Subcutaneous abdominal adipose tissue (tissue), 5 donors: Measurements from ENCODE around the gene ZNF304.

Experiments
- H3K27ac ChIP-seq: one replicate; pipeline ENCODE4 v1.7.0; 2013; ENCODE audit warnings: low read depth, mild to moderate bottlenecking, inconsistent platforms, low read length, moderate library complexity
- H3K27me3 ChIP-seq, 5 donors: one replicate each; pipeline ENCODE4 v1.7.0; 2013; ENCODE audit warnings: low read length in 5 of 5, inconsistent platforms in 1 of 5; ENCODE audit not compliant: control insufficient read depth in 5 of 5, insufficient read depth in 4 of 5
- H3K36me3 ChIP-seq, 5 donors: one replicate each; pipeline ENCODE4 v1.7.0; 2013; ENCODE audit warnings: low read length in 5 of 5; ENCODE audit not compliant: control insufficient read depth in 5 of 5, insufficient read depth in 5 of 5
- H3K4me1 ChIP-seq, 5 donors: one replicate each; pipeline ENCODE4 v1.7.0; 2013; ENCODE audit warnings: low read length in 5 of 5, mild to moderate bottlenecking in 3 of 5, moderate library complexity in 1 of 5; ENCODE audit not compliant: control insufficient read depth in 5 of 5, insufficient read depth in 5 of 5
- H3K4me3 ChIP-seq, 5 donors: one replicate each; pipeline ENCODE4 v1.7.0; 2013; ENCODE audit warnings: low read length in 5 of 5, low read depth in 1 of 5
- H3K9ac ChIP-seq, 5 donors: one replicate each; pipeline ENCODE4 v1.7.0; 2013; ENCODE audit warnings: low read length in 5 of 5, mild to moderate bottlenecking in 4 of 5, moderate library complexity in 3 of 5
- H3K9me3 ChIP-seq, 5 donors: one replicate each; pipeline ENCODE4 v1.7.0; 2013; ENCODE audit warnings: low read length in 5 of 5; ENCODE audit not compliant: control insufficient read depth in 5 of 5
- donor health status: healthy.
- donor health status: healthy.
- donor health status: healthy.
- donor health status: healthy.
- donor health status: healthy.

Gene ZNF304

GRCh38 chr19:57351867-57352266 is 796 bp downstream of the ZNF304 start:
- peak overlapping the region; percentile 87 to 100 (median 97) for H3K4me3 ChIP-seq
- peaks cover 2 to 35% (median 25%) of the 10 kb centered on the region in 5 donors for H3K9me3 ChIP-seq
- H3K27me3 ChIP-seq: no peaks in the 10 kb centered on the region
- H3K36me3 ChIP-seq: peaks cover 11 to 40% (median 35%) of the 10 kb centered on the region in 5 donors
- H3K4me1 ChIP-seq: peaks cover 3 to 29% (median 27%) of the 10 kb centered on the region in 5 donors
- H3K9ac ChIP-seq: peak overlapping the region; percentile 16 to 99 (median 95)
- H3K27ac ChIP-seq: peak overlapping the region; percentile 62

GRCh38 chr19:57355916-57356315 is 4.8 kb downstream of the ZNF304 start:
- H3K9ac ChIP-seq: no peak overlapping the region
- peaks cover 0 to 5% (median 0%) of the 10 kb centered on the region in 5 donors for H3K27me3 ChIP-seq
- H3K4me1 ChIP-seq: peaks cover 11 to 23% (median 21%) of the 10 kb centered on the region in 5 donors
- H3K27ac ChIP-seq: no peak overlapping the region
- H3K9me3 ChIP-seq: peaks cover 5 to 57% (median 38%) of the 10 kb centered on the region in 5 donors
- H3K4me3 ChIP-seq: peak overlapping the region in 3 of 5 donors; percentile 30 to 32 (median 32)
- H3K36me3 ChIP-seq: peaks cover 23 to 64% (median 55%) of the 10 kb centered on the region in 5 donors

- H3K4me3 ChIP-seq: peak overlapping the region in 3 of 5 donors; percentile 8 to 36 (median 9)
- H3K27ac ChIP-seq: no peak overlapping the region
- peaks cover 8 to 15% (median 9%) of the 10 kb centered on the region in 5 donors for H3K4me1 ChIP-seq
- H3K36me3 ChIP-seq: peaks cover 23 to 64% (median 55%) of the 10 kb centered on the region in 5 donors
- peaks cover 5 to 60% (median 38%) of the 10 kb centered on the region in 5 donors for H3K9me3 ChIP-seq
- H3K27me3 ChIP-seq: peaks cover 0 to 5% (median 0%) of the 10 kb centered on the region in 5 donors
- peak overlapping the region in 1 of 5 donors; percentile 69 for H3K9ac ChIP-seq
Observed at GRCh38 chr19:57357406-57357805, 6.3 kb downstream of the ZNF304 start.

GRCh38 chr19:57359300-57359699 is 8.2 kb downstream of the ZNF304 start:
- H3K27ac ChIP-seq: no peak overlapping the region

GRCh38 chr19:57362419-57362818 is 11.3 kb downstream of the ZNF304 start:
- peaks cover 4 to 17% (median 16%) of the 10 kb centered on the region in 5 donors for H3K4me1 ChIP-seq
- H3K4me3 ChIP-seq: peak overlapping the region; percentile 70 to 92 (median 82)
- H3K9me3 ChIP-seq: peaks cover 3 to 21% (median 10%) of the 10 kb centered on the region in 5 donors
- peak overlapping the region in 4 of 5 donors; percentile 13 to 80 (median 41) for H3K9ac ChIP-seq
- peak overlapping the region; percentile 57 for H3K27ac ChIP-seq
- H3K36me3 ChIP-seq: peaks cover 7 to 18% (median 11%) of the 10 kb centered on the region in 5 donors
- H3K27me3 ChIP-seq: peaks cover 0 to 2% (median 0%) of the 10 kb centered on the region in 5 donors

More at GRCh38 chr19:57359300-57359699, 8.2 kb downstream of the ZNF304 start:
- peaks cover 5 to 48% (median 36%) of the 10 kb centered on the region in 5 donors for H3K9me3 ChIP-seq
- H3K27me3 ChIP-seq: peaks cover 0 to 5% (median 0%) of the 10 kb centered on the region in 5 donors
- H3K4me1 ChIP-seq: peaks cover 8 to 17% (median 13%) of the 10 kb centered on the region in 5 donors
- H3K9ac ChIP-seq: no peak overlapping the region
- peaks cover 23 to 49% (median 42%) of the 10 kb centered on the region in 5 donors for H3K36me3 ChIP-seq
- no peak overlapping the region for H3K4me3 ChIP-seq

- Histone ChIP-seq H3K36me3 (peaks cover 5 to 10% (median 7%) of the 10 kb centered on the region in 5 donors), H3K27ac (peak within 1 kb of the TSS; percentile 57), H3K4me3 (peak within 1 kb of the TSS; percentile 77 to 95 (median 87)), H3K4me1 (peaks cover 0 to 17% (median 16%) of the 10 kb centered on the region in 5 donors), H3K9me3 (peaks cover 3 to 16% (median 6%) of the 10 kb centered on the region in 5 donors), H3K9ac (peak within 1 kb of the TSS; percentile 48 to 86 (median 82)), H3K27me3 (no peaks in the 10 kb centered on the region)
Observed at GRCh38 chr19:57362997-57363687, 12.1 kb downstream of the ZNF304 start, which contains the start of the genes TRAPPC2B and ZNF547. TSS of gene TRAPPC2B (plus strand) at chr19:57363551. CDS start at chr19:57364834, 1,283 bp downstream. TSS of gene ZNF547 (plus strand) at chr19:57363551. CDS start at chr19:57368556, 5,005 bp downstream.

GRCh38 chr19:57363688-57364181 is 12.7 kb downstream of the ZNF304 start:
- H3K4me1 ChIP-seq: peaks cover 0 to 17% (median 16%) of the 10 kb centered on the region in 5 donors
- H3K27me3 ChIP-seq: no peaks in the 10 kb centered on the region
- H3K9me3 ChIP-seq: peaks cover 0 to 10% (median 2%) of the 10 kb centered on the region in 5 donors
- H3K4me3 ChIP-seq: peak overlapping the region; percentile 77 to 95 (median 87)
- H3K9ac ChIP-seq: peak overlapping the region; percentile 48 to 86 (median 82)
- peak overlapping the region; percentile 57 for H3K27ac ChIP-seq
- H3K36me3 ChIP-seq: peaks cover 1 to 7% (median 5%) of the 10 kb centered on the region in 5 donors

GRCh38 chr19:57366776-57367175 is 15.7 kb downstream of the ZNF304 start:
- Histone ChIP-seq H3K27ac (no peak overlapping the region), H3K4me1 (peaks cover 0 to 16% (median 14%) of the 10 kb centered on the region in 5 donors), H3K4me3 (no peak overlapping the region)

GRCh38 chr19:57374179-57374578 is 23.1 kb downstream of the ZNF304 start:
- peaks cover 24 to 62% (median 47%) of the 10 kb centered on the region in 5 donors for H3K36me3 ChIP-seq

More at GRCh38 chr19:57366776-57367175, 15.7 kb downstream of the ZNF304 start:
- no peaks in the 10 kb centered on the region for H3K9me3 ChIP-seq
- peaks cover 2 to 9% (median 5%) of the 10 kb centered on the region in 5 donors for H3K36me3 ChIP-seq
- no peak overlapping the region for H3K9ac ChIP-seq
- H3K27me3 ChIP-seq: no peaks in the 10 kb centered on the region

More at GRCh38 chr19:57374179-57374578, 23.1 kb downstream of the ZNF304 start:
- no peak overlapping the region for H3K27ac ChIP-seq
- H3K9me3 ChIP-seq: peaks cover 18 to 28% (median 26%) of the 10 kb centered on the region in 5 donors
- H3K4me1 ChIP-seq: peaks cover 0 to 9% (median 0%) of the 10 kb centered on the region in 5 donors
- H3K27me3 ChIP-seq: peaks cover 0 to 7% (median 0%) of the 10 kb centered on the region in 5 donors
- H3K9ac ChIP-seq: no peak overlapping the region
- peak overlapping the region in 1 of 5 donors; percentile 11 for H3K4me3 ChIP-seq
